Fibroblast of lung (primary cell): ENCODE measurements around the gene NEK2. TPM values are rescaled to one million over a fixed set of nuclear protein-coding genes. Genes with fewer than 3 reads are reported as not detected.
A peak's percentile ranks its signal among the peaks of the same experiment; 100 is the strongest.

Experiments used
- DNase-seq, 2 donors: peaks; one replicate each; pipeline versions ENCODE4 v3.0.0 to v3.0.0-alpha.2; 2010; ENCODE audit warnings: low read depth in 2 of 2
- H2AFZ ChIP-seq: 2 replicates; pipeline ENCODE4 v1.5.1; 2012; ENCODE audit warnings: low read length, control low read depth, inconsistent platforms
- H3K27ac ChIP-seq: 2 replicates; pipeline ENCODE4 v1.5.1; 2011; ENCODE audit warnings: low read length, control low read depth; ENCODE audit not compliant: insufficient read depth
- H3K27me3 ChIP-seq: 2 replicates; pipeline ENCODE4 v1.5.1; 2011; ENCODE audit warnings: mild to moderate bottlenecking, low read length; ENCODE audit not compliant: control insufficient read depth, insufficient read depth
- H3K36me3 ChIP-seq: 2 replicates; pipeline ENCODE4 v1.5.1; 2011; ENCODE audit warnings: low read length; ENCODE audit not compliant: control insufficient read depth, insufficient read depth
- H3K4me1 ChIP-seq: 2 replicates; pipeline ENCODE4 v1.5.1; 2011; ENCODE audit warnings: low read length; ENCODE audit not compliant: control insufficient read depth, insufficient read depth; ENCODE audit errors: extremely low read depth
- H3K4me2 ChIP-seq: 2 replicates; pipeline ENCODE4 v1.5.1; 2011; ENCODE audit warnings: low read length, control low read depth; ENCODE audit not compliant: insufficient read depth; ENCODE audit errors: extremely low read depth
- H3K4me3 ChIP-seq, 4 experiments: fragments of 200-600 bp in 1 of 4; sonication (generic) in 1 of 4; replicated peaks in 1 of 4; 2 replicates each; pipeline ENCODE4 v1.5.1; 2011 to 2016; ENCODE audit warnings: low read length in 4 of 4, low read depth in 3 of 4, mild to moderate bottlenecking in 3 of 4, control low read depth in 2 of 4, inconsistent platforms in 1 of 4, mixed read lengths in 1 of 4; ENCODE audit not compliant: insufficient read depth in 1 of 4; ENCODE audit errors: control extremely low read depth in 1 of 4
- H3K79me2 ChIP-seq: 2 replicates; pipeline ENCODE4 v1.5.1; 2012; ENCODE audit warnings: mild to moderate bottlenecking, low read length, inconsistent platforms; ENCODE audit not compliant: control insufficient read depth, insufficient read depth
- H3K9ac ChIP-seq: 2 replicates; pipeline ENCODE4 v1.5.1; 2011; ENCODE audit warnings: mild to moderate bottlenecking, low read length, control low read depth; ENCODE audit not compliant: insufficient read depth
- H3K9me3 ChIP-seq: 2 replicates; pipeline ENCODE4 v1.5.1; 2012; ENCODE audit warnings: low read depth, low read length; ENCODE audit not compliant: control insufficient read depth, insufficient read depth
- H4K20me1 ChIP-seq: 2 replicates; pipeline ENCODE4 v1.5.1; 2011; ENCODE audit warnings: low read length; ENCODE audit not compliant: control insufficient read depth, insufficient read depth; ENCODE audit errors: extremely low read depth
- CTCF ChIP-seq, 2 donors: IDR thresholded peaks in 1 of 2; conservative IDR thresholded peaks in 1 of 2; 1 replicate in 1 of 2; 2 replicates in 1 of 2; pipeline ENCODE4 v1.5.1; 2011 to 2012; ENCODE audit warnings: low read length in 2 of 2, control low read depth in 1 of 2, inconsistent platforms in 1 of 2, low read depth in 1 of 2, mild to moderate bottlenecking in 1 of 2
- EZH2 ChIP-seq: IDR thresholded peaks from 2 replicates; pipeline ENCODE4 v1.5.1; 2012; ENCODE audit warnings: low read length, control low read depth, mild to moderate bottlenecking; ENCODE audit errors: missing control alignments
- polyA plus RNA-seq, 2 donors: library from polyadenylated mRNA; depleted of rRNA in 1 of 2; stranded (reverse) in 1 of 2; unstranded in 1 of 2; fragments of >200 nt; gene quantifications; 2 replicates each; pipeline ENCODE4 v1.2.1, GENCODE V29; 2011 to 2012; ENCODE audit warnings: missing spikeins in 1 of 2
- total RNA-seq: library from RNA; depleted of rRNA; stranded (reverse); fragments of >200 nt; gene quantifications from 2 replicates; pipeline ENCODE4 v1.2.1, GENCODE V29; 2014

The NEK2 gene
- total and polyA plus RNA-seq, 2 donors (not counting 1 experiment from before 2014, with no cell fraction given): 6.8 to 12.7 TPM

- Histone ChIP-seq H3K4me3 (no peak overlapping the region), H3K9ac (no peak overlapping the region), H3K79me2 (no peaks in the 10 kb centered on the region), H2AFZ (no peak overlapping the region), H3K9me3 (no peaks in the 10 kb centered on the region), H3K4me1 (no peaks in the 10 kb centered on the region), H3K27ac (no peak overlapping the region), H4K20me1 (no peaks in the 10 kb centered on the region), H3K27me3 (no peaks in the 10 kb centered on the region), H3K36me3 (no peaks in the 10 kb centered on the region), H3K4me2 (no peak overlapping the region)
- DNase-seq: peak; percentile 27 to 54
- TF ChIP-seq CTCF (conservative IDR thresholded peaks at IDR 0.05 in 1 of 2, IDR thresholded peaks at IDR 0.05 in 1 of 2; ENCODE audit: low read depth in 1 of 2, low read length in 2 of 2): peak; percentile 15 to 28
- TF ChIP-seq EZH2: no peak
These were observed 50.4 kb downstream of the NEK2 start for GRCh38 chr1:211625040-211625439.

DNA sequence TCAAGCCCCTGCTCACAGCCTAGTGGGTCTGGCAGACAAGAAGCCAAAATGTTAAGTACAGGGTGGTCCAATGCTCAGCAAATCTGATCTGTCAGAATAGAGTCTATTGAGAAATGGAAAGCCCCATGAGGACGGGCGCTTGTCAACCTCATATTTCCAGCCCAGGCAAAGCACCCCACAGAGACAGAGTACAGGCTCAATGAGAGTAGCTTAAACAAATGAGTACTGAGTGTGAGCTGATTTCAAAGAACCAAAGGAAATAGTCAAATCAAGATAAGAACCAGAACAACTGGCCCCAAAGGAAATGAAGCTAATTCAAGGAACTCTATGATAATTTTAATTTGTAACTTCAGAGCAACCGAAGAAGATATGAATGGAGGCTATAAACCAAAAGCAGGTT is 51.9 kb downstream of the NEK2 start:
- DNase-seq: no peak
- no peaks in the 10 kb centered on the region for H3K4me1 ChIP-seq
- no peak overlapping the region for H3K27ac ChIP-seq
- TF ChIP-seq CTCF (conservative IDR thresholded peaks at IDR 0.05 in 1 of 2, IDR thresholded peaks at IDR 0.05 in 1 of 2; ENCODE audit: low read depth in 1 of 2, low read length in 2 of 2) (no peak), EZH2 (no peak)
- H3K36me3 ChIP-seq: no peaks in the 10 kb centered on the region
- no peaks in the 10 kb centered on the region for H3K79me2 ChIP-seq
- no peak overlapping the region for H2AFZ ChIP-seq
- no peak overlapping the region for H3K4me2 ChIP-seq
- H3K27me3 ChIP-seq: no peaks in the 10 kb centered on the region
- H4K20me1 ChIP-seq: no peaks in the 10 kb centered on the region
- no peaks in the 10 kb centered on the region for H3K9me3 ChIP-seq
- no peak overlapping the region for H3K4me3 ChIP-seq
- H3K9ac ChIP-seq: no peak overlapping the region

- TF ChIP-seq CTCF (conservative IDR thresholded peaks at IDR 0.05 in 1 of 2, IDR thresholded peaks at IDR 0.05 in 1 of 2; ENCODE audit: low read depth in 1 of 2, low read length in 2 of 2) (no peak), EZH2 (no peak)
- Histone ChIP-seq H3K27ac (no peak overlapping the region), H3K4me1 (no peaks in the 10 kb centered on the region), H3K9me3 (no peaks in the 10 kb centered on the region), H4K20me1 (no peaks in the 10 kb centered on the region), H2AFZ (no peak overlapping the region), H3K9ac (no peak overlapping the region), H3K4me2 (no peak overlapping the region), H3K4me3 (no peak overlapping the region), H3K27me3 (no peaks in the 10 kb centered on the region), H3K36me3 (no peaks in the 10 kb centered on the region), H3K79me2 (no peaks in the 10 kb centered on the region)
- DNase-seq: peak in 1 of 2 donors; percentile 50
These were observed 53.8 kb downstream of the NEK2 start for GRCh38 chr1:211621447-211622198.
